Fibroblast of lung (primary cell): ENCODE measurements around the gene RERE.

ENCODE experiments used
- EZH2 ChIP-seq: IDR thresholded peaks from 2 replicates; pipeline ENCODE4 v1.5.1; 2012; ENCODE audit warnings: low read length, control low read depth, mild to moderate bottlenecking; ENCODE audit errors: missing control alignments
- TF ChIP-seq, protein P1 (sequence below), 2 donors: IDR thresholded peaks in 1 of 2; conservative IDR thresholded peaks in 1 of 2; 1 replicate in 1 of 2; 2 replicates in 1 of 2; pipeline ENCODE4 v1.5.1; 2011 to 2012; ENCODE audit warnings: low read length in 2 of 2, control low read depth in 1 of 2, inconsistent platforms in 1 of 2, low read depth in 1 of 2, mild to moderate bottlenecking in 1 of 2

DNA sequence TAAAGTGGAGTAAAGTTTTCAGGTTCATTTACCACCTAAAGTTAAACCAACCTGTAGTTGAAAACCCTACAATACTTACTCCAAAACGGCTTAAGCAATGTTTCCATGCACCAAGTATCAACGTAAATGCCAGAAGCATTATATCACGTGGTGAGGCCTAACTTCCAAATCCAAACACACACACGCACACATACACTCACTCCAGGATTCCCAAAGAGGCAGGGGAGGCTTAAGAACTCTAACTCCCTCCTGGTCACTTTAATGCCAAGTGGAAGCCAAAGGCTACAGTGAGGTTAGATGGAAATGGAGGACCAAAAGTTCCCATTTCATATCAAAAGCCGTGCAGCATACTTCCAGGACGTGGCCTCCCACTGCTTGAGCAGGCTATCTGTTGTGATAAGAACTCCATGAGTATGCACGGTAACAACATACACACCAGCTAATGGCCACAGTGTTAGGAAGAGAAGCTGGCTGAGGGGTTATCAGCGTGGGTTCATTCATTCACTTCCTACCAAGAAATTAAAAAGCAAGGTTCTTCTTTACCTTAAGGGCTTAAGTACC is 275.4 kb downstream of the RERE start:
- TF ChIP-seq, protein P1, sequence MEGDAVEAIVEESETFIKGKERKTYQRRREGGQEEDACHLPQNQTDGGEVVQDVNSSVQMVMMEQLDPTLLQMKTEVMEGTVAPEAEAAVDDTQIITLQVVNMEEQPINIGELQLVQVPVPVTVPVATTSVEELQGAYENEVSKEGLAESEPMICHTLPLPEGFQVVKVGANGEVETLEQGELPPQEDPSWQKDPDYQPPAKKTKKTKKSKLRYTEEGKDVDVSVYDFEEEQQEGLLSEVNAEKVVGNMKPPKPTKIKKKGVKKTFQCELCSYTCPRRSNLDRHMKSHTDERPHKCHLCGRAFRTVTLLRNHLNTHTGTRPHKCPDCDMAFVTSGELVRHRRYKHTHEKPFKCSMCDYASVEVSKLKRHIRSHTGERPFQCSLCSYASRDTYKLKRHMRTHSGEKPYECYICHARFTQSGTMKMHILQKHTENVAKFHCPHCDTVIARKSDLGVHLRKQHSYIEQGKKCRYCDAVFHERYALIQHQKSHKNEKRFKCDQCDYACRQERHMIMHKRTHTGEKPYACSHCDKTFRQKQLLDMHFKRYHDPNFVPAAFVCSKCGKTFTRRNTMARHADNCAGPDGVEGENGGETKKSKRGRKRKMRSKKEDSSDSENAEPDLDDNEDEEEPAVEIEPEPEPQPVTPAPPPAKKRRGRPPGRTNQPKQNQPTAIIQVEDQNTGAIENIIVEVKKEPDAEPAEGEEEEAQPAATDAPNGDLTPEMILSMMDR (conservative IDR thresholded peaks at IDR 0.05 in 1 of 2, IDR thresholded peaks at IDR 0.05 in 1 of 2; ENCODE audit: low read depth in 1 of 2, low read length in 2 of 2) = no peak
- no peak for TF ChIP-seq EZH2
